Measurements from ENCODE around the gene XRN2.
"Not testable (repeated sequence)": the region's sequence is repeated elsewhere in the genome, so short reads cannot be mapped to it uniquely, and the experiment has no call there.

The XRN2 gene

GRCh38 chr20:21352703-21353102 lies 49.6 kb downstream of the XRN2 start:
- DNase-seq: no peak

- DNase-seq: no peak
These were observed 50.1 kb downstream of the XRN2 start for GRCh38 chr20:21353236-21353635.

- DNase-seq: no peak
These were observed 52.9 kb downstream of the XRN2 start for GRCh38 chr20:21355981-21356380.

GRCh38 chr20:21356386-21356785 lies 53.3 kb downstream of the XRN2 start:
- no peak for DNase-seq

GRCh38 chr20:21357844-21358243 lies 54.7 kb downstream of the XRN2 start:
- DNase-seq: no peak

GRCh38 chr20:21358737-21359136 lies 55.6 kb downstream of the XRN2 start:
- no peak for DNase-seq

- no peak for DNase-seq
These were observed 57.6 kb downstream of the XRN2 start for GRCh38 chr20:21360705-21361104.

GRCh38 chr20:21361266-21361665 lies 58.1 kb downstream of the XRN2 start:
- DNase-seq: peak; percentile 2

GRCh38 chr20:21364413-21364812 lies 61.3 kb downstream of the XRN2 start:
- no peak for DNase-seq

GRCh38 chr20:21365771-21366170 lies 62.6 kb downstream of the XRN2 start:
- DNase-seq: no peak

- not testable (repeated sequence) for DNase-seq
These were observed 63.1 kb downstream of the XRN2 start for GRCh38 chr20:21366273-21366672.

GRCh38 chr20:21368791-21369190 lies 65.7 kb downstream of the XRN2 start:
- DNase-seq: no peak

GRCh38 chr20:21371193-21371592 lies 68.1 kb downstream of the XRN2 start:
- DNase-seq: no peak

- DNase-seq: no peak
These were observed 68.9 kb downstream of the XRN2 start for GRCh38 chr20:21372016-21372415.

GRCh38 chr20:21373436-21373835 lies 70.3 kb downstream of the XRN2 start:
- no peak for DNase-seq

- no peak for DNase-seq
These were observed 73.5 kb downstream of the XRN2 start for GRCh38 chr20:21376626-21377025.

GRCh38 chr20:21377701-21378100 lies 74.6 kb downstream of the XRN2 start:
- no peak for DNase-seq

- no peak for DNase-seq
These were observed 75.1 kb downstream of the XRN2 start for GRCh38 chr20:21378259-21378658.

GRCh38 chr20:21380711-21381110 lies 77.6 kb downstream of the XRN2 start:
- no peak for DNase-seq

- DNase-seq: no peak
These were observed 78.5 kb downstream of the XRN2 start for GRCh38 chr20:21381619-21382018.

GRCh38 chr20:21384308-21384892 lies 81.3 kb downstream of the XRN2 start:
- no peak for DNase-seq

- no peak for DNase-seq
These were observed 83.0 kb downstream of the XRN2 start for GRCh38 chr20:21386111-21386510.

- peak; percentile 90 for DNase-seq
These were observed 84.4 kb downstream of the XRN2 start for GRCh38 chr20:21387528-21387927.

GRCh38 chr20:21388566-21388965 lies 85.4 kb downstream of the XRN2 start:
- DNase-seq: peak; percentile 50

GRCh38 chr20:21389368-21389767 lies 86.2 kb downstream of the XRN2 start:
- no peak for DNase-seq

- DNase-seq: no peak
These were observed 87.6 kb downstream of the XRN2 start for GRCh38 chr20:21390768-21391167.

All from NCI-H1436 treated with DMSO at 0.1 percent for 48 hours (cell line).